ENCODE data around the gene CISD3.

The CISD3 gene

GRCh38 chr17:38729886-38730525 lies at the start of gene CISD3:
TSS of gene CISD3 (plus strand) at chr17:38730341. CDS start at chr17:38730359, 18 bp downstream.
- TF ChIP-seq GATA3 (IDR thresholded peaks at IDR 0.05; ENCODE audit: low read depth, low read length): no peak
- no peak for TF ChIP-seq GATA2 (IDR thresholded peaks at IDR 0.05; ENCODE audit: low read depth, low read length)

DNA sequence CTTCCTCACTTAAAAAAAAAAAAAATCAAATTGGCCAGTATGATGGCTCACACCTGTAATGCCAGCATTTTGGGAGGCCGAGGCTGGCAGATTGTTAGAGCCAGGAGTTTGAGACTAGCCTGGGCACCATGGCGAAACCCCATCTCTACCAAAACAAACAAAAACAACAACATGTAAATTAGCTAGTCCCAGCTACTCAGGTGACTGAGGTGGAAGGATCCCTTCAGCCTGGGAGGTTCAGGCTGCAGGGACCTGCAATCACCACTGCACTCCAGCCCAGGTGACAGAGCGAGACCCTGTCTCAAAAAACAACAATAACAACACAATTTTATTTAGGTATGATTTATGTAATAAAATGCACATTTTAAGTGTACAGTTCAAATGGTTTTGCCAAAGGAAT lies 49.0 kb upstream of the CISD3 start:
- TF ChIP-seq GATA3 (IDR thresholded peaks at IDR 0.05; ENCODE audit: low read depth, low read length) (no peak), GATA2 (IDR thresholded peaks at IDR 0.05; ENCODE audit: low read depth, low read length) (no peak)

DNA sequence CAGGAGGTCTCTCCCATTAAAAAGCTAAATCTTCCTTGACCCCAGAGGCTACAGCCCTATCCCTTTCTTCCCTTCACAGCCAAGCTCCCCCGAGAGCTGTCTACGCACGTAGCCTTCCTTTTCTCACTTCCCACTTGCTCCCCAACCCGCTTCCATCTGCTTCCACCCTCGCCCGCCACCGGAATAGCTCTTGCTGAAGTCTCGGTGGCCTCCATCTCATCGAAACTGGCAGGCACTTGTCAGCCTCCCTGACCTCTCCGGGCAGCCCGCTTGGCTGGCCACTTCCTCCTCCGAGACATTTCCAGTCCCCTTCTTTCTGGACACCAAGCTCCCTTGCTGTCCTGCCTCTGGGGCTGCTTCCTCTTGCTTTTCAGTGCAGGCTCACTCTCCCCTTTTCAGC lies 44.6 kb upstream of the CISD3 start:
- TF ChIP-seq GATA3 (IDR thresholded peaks at IDR 0.05; ENCODE audit: low read depth, low read length): no peak
- no peak for TF ChIP-seq GATA2 (IDR thresholded peaks at IDR 0.05; ENCODE audit: low read depth, low read length)

GRCh38 chr17:38687286-38687685 lies 42.9 kb upstream of the CISD3 start:
- TF ChIP-seq GATA3 (IDR thresholded peaks at IDR 0.05; ENCODE audit: low read depth, low read length): no peak
- no peak for TF ChIP-seq GATA2 (IDR thresholded peaks at IDR 0.05; ENCODE audit: low read depth, low read length)

- TF ChIP-seq GATA2 (IDR thresholded peaks at IDR 0.05; ENCODE audit: low read depth, low read length) (no peak), GATA3 (IDR thresholded peaks at IDR 0.05; ENCODE audit: low read depth, low read length) (no peak)
Observed at GRCh38 chr17:38690386-38690785, 39.8 kb upstream of the CISD3 start.

DNA sequence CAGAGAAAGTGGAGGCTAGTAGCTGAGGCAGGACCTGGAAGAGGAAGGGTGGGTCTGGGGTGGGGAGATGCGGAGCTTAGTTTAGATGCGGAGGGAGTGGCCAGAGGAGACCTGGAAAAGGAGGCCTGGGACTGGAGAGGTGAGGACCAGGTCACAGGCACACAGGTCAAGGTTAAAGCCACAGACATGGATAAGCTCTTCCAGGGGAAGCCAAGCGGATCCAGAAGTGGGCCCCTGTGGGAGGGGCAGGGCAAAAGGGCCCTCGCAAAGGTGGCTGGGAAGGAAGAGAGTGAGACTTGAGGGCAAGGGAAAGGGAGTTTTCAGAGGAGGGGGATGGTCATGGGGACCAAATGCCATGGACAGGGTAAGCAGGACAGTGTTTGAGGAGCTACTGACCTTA lies 39.0 kb upstream of the CISD3 start:
- TF ChIP-seq GATA3 (IDR thresholded peaks at IDR 0.05; ENCODE audit: low read depth, low read length) (no peak), GATA2 (IDR thresholded peaks at IDR 0.05; ENCODE audit: low read depth, low read length) (no peak)

GRCh38 chr17:38693700-38694329 lies 36.3 kb upstream of the CISD3 start:
- TF ChIP-seq GATA2 (IDR thresholded peaks at IDR 0.05; ENCODE audit: low read depth, low read length) (no peak), GATA3 (IDR thresholded peaks at IDR 0.05; ENCODE audit: low read depth, low read length) (no peak)

GRCh38 chr17:38697061-38697820 lies 32.9 kb upstream of the CISD3 start:
- TF ChIP-seq GATA2 (IDR thresholded peaks at IDR 0.05; ENCODE audit: low read depth, low read length) (no peak), GATA3 (IDR thresholded peaks at IDR 0.05; ENCODE audit: low read depth, low read length) (no peak)

DNA sequence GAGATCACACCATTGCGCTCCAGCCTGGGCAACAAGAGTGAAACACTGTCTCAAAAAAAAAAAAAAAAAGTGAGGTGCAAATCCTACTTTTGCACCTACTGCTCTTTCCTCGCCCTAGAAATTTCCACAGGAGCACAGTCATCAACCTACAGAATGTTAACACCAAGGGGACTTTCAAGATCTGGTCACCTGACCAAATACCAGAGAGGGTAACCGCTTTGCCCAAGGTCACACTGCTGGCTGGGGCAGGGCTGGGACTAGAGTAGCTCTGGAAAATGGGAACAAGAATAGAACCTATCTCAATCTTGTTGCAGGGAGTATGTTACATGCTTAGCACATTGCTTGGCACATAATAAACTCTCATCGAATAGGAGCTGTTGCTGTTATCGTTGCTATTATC lies 31.4 kb upstream of the CISD3 start:
- TF ChIP-seq GATA3 (IDR thresholded peaks at IDR 0.05; ENCODE audit: low read depth, low read length) (no peak), GATA2 (IDR thresholded peaks at IDR 0.05; ENCODE audit: low read depth, low read length) (no peak)

GRCh38 chr17:38701504-38702165 lies 28.5 kb upstream of the CISD3 start:
- TF ChIP-seq GATA2 (IDR thresholded peaks at IDR 0.05; ENCODE audit: low read depth, low read length): no peak
- no peak for TF ChIP-seq GATA3 (IDR thresholded peaks at IDR 0.05; ENCODE audit: low read depth, low read length)

DNA sequence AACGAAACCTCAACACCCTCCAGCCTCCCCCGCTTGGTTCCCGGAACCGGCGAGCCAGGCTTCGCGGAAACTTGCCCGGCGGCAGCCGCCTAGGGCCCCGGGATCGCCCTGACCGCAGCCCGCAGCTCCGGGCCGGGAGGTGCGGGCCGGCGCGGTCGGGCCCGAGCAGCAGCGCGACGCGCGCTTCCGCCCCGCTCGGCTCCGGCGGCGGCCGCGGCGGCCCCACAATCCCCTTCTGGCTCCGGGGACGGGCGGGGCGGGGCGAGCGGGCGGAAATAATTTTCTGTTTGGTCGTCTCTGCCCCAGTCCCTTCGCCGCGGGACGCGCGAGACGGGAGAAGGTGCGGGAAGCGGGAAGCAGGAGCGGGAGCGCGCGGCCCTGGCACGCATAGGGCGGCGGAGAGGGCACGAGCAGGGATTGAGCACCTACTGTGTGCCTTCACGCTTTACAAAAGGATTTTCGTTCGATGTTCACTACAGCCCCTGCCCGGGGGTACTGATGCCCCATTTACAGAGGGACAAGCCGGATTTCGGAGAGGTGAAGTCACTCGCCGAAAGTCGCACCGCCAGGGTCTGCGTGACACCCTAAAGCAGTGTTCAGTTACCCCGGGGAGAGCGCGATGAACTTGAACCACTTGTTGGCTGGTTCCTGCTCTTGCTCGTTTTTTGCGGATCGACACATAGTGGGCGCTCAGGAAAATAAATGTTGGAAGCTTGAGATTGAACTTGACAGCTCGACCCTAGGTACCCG lies 27.8 kb upstream of the CISD3 start:
- TF ChIP-seq GATA2 (IDR thresholded peaks at IDR 0.05; ENCODE audit: low read depth, low read length) (no peak), GATA3 (IDR thresholded peaks at IDR 0.05; ENCODE audit: low read depth, low read length) (no peak)

DNA sequence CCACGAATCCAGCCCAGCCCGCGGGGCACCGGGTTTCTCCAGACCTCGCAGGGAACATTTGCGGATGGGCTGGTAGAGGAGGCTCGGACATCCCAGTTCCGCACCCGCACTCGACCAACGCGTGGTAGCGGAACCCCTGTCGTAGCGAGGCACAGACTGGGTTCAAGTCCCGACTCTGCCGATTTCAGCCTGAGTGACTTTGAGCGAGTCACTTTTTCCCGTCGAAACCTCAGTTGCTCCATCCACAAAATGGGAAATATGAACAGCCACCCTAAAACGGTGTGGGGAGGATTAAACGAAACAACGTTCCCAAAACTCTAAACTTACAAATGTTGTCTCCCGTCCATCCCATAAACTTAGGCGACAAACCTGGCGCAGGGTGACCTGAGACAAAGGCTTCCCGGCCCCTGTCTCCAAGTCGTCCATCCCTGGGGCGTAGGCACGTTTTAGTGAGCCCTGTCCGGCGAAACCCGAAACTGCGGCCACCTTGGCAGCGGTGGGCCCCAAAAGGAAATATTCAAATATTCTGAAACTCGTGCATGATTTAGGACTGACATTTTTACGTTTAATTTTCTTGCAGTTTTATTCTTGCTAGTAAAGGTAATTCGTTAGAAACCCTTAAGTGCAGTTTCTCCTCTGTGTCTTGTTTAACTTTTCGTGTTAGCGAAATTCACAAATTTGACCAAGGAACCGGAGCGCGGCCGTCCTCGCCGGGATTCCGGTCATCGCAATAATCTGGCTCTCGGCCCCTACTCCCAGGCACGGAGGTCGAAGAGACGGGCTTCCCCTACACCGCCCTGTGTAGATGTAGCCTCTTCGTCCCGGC lies 27.0 kb upstream of the CISD3 start:
- TF ChIP-seq GATA2 (IDR thresholded peaks at IDR 0.05; ENCODE audit: low read depth, low read length) (no peak), GATA3 (IDR thresholded peaks at IDR 0.05; ENCODE audit: low read depth, low read length) (no peak)
